Motor neuron (in vitro differentiated cells): ENCODE data around the gene PPRC1. TPM values are rescaled to one million over a fixed set of nuclear protein-coding genes. Genes with fewer than 3 reads are reported as not detected.
"Not testable (repeated sequence)": the region's sequence is repeated elsewhere in the genome, so short reads cannot be mapped to it uniquely, and the experiment has no call there.

Experiments
- ATAC-seq, 8 experiments: fragments of 200-7000 bp; cut with Tn5 transposase; replicated peaks in 6 of 8; 2 replicates each; pipeline ENCODE4 v1.8.0; 2021; ENCODE audit warnings: mild to moderate bottlenecking in 8 of 8, moderate library complexity in 8 of 8
- H3K27ac ChIP-seq, 2 donors: fragments of 250-450 bp; sonication (Bioruptor Pico); 2 replicates each; pipeline ENCODE4 v1.9.0; 2021; ENCODE audit warnings: antibody characterized with exemption in 2 of 2, mild to moderate bottlenecking in 2 of 2, moderate library complexity in 1 of 2
- H3K4me1 ChIP-seq, 2 donors: fragments of 250-450 bp; sonication (Bioruptor Pico); replicated peaks in 1 of 2; 2 replicates each; pipeline ENCODE4 v1.6.1; 2021; ENCODE audit warnings: antibody characterized with exemption in 2 of 2, mild to moderate bottlenecking in 2 of 2, moderate library complexity in 1 of 2
- H3K4me3 ChIP-seq, 5 donors: fragments of 250-450 bp; sonication (Bioruptor Pico); 2 replicates each; pipeline ENCODE4 v1.9.0; 2021; ENCODE audit warnings: antibody characterized with exemption in 5 of 5, mild to moderate bottlenecking in 5 of 5, moderate library complexity in 4 of 5
- WGBS, 10 experiments: fragments of 450-650 bp; shearing (Covaris generic); methylation state at CpG; one replicate each; pipeline ENCODE4 v1.0.0; 2022; 5-methylcytosine and 5-hydroxymethylcytosine counted together
- in situ Hi-C, 9 experiments: fragments of 400-800 bp; cut with MboI; loops; one replicate each; pipeline ENCODE4 v1.15.0; 2021; ENCODE audit warnings: low sequenced_read_pairs in 9 of 9, low pct_unique_long_range_greater_than_20kb in 2 of 9; ENCODE audit not compliant: unreplicated experiment in 9 of 9
- total RNA-seq, 8 experiments: library from RNA; unstranded; fragments of 300-600 nt; gene quantifications; 2 replicates each; pipeline versions ENCODE4 v1.2.3 to v1.2.4, GENCODE V29; 2022

PPRC1 gene
- total RNA-seq, 8 experiments from 2014 or later, result 7.8 to 46.4 (median 15.3) TPM

- 50 to 95% (median 77%) methylated on average over 2 to 4 of the region's 4 CpGs; no CpG with 5 or more reads in 4 of the 10 experiments for WGBS, 10 experiments
- ATAC-seq, result no peak
- H3K4me3 ChIP-seq, result no peak overlapping the region
- H3K27ac ChIP-seq, result no peak overlapping the region
- in situ Hi-C loops, result no loop called here
- no peaks in the 10 kb centered on the region for H3K4me1 ChIP-seq
These were observed 30.6 kb downstream of the PPRC1 start for GRCh38 chr10:102163342-102163989.

DNA sequence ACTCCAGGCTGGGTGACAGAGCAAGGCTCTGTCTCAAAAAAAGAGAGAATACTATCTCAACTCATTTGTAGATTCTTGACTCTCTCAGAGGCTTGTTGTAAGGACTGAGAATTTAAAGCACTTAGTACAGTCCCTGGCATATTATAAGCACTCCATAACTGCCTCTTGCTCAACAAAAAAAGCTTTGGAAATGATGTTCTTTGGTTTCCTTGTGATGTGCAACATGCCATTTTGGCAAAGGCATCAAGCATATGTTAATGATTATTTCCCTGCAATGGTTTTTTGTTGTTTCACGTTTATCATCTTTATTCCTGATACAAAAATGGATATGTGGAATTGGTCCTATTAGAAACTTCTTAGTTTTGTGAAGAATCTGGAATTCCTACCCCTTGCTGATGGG, 35.0 kb downstream of the PPRC1 start:
- 0 to 60% (median 25%) methylated on average over 1 of the region's 1 CpG; no CpG with 5 or more reads in 4 of the 10 experiments for WGBS, 10 experiments
- H3K4me3 ChIP-seq, result no peak overlapping the region
- no peaks in the 10 kb centered on the region for H3K4me1 ChIP-seq
- H3K27ac ChIP-seq, result no peak overlapping the region
- in situ Hi-C loops, result no loop called here
- no peak for ATAC-seq

- Histone ChIP-seq H3K4me1 (no peaks in the 10 kb centered on the region), H3K4me3 (no peak overlapping the region), H3K27ac (no peak overlapping the region)
- in situ Hi-C loops, result no loop called here
- 21 to 100% (median 70%) methylated on average over 1 to 3 of the region's 3 CpGs; no CpG with 5 or more reads in 1 of the 10 experiments for WGBS, 10 experiments
- no peak for ATAC-seq
These were observed 37.8 kb downstream of the PPRC1 start for GRCh38 chr10:102170602-102171001.

GRCh38 chr10:102172288-102172687, 39.4 kb downstream of the PPRC1 start:
- in situ Hi-C loops, result no loop called here
- ATAC-seq, result no peak
- H3K4me1 ChIP-seq, result no peaks in the 10 kb centered on the region
- 0 to 100% (median 83%) methylated on average over 1 to 7 of the region's 8 CpGs; no CpG with 5 or more reads in 1 of the 10 experiments for WGBS, 10 experiments
- H3K27ac ChIP-seq, result no peak overlapping the region
- H3K4me3 ChIP-seq, result no peak overlapping the region

- Histone ChIP-seq H3K4me3 (no peak overlapping the region), H3K4me1 (no peaks in the 10 kb centered on the region), H3K27ac (no peak overlapping the region)
- 13 to 100% (median 78%) methylated on average over 1 to 4 of the region's 4 CpGs; no CpG with 5 or more reads in 3 of the 10 experiments for WGBS, 10 experiments
- in situ Hi-C loops, result no loop called here
- ATAC-seq, result no peak
These were observed 42.6 kb downstream of the PPRC1 start for GRCh38 chr10:102175415-102175814.

- no peak for ATAC-seq
- WGBS, 10 experiments, result 67 to 100% (median 73%) methylated on average over 1 to 2 of the region's 2 CpGs; no CpG with 5 or more reads in 3 of the 10 experiments
- H3K27ac ChIP-seq, result no peak overlapping the region
- no peak overlapping the region for H3K4me3 ChIP-seq
- in situ Hi-C loops, result no loop called here
- H3K4me1 ChIP-seq, result no peaks in the 10 kb centered on the region
These were observed 51.8 kb downstream of the PPRC1 start for GRCh38 chr10:102184606-102185005.

GRCh38 chr10:102185272-102185671, 52.4 kb downstream of the PPRC1 start:
- H3K4me1 ChIP-seq, result no peaks in the 10 kb centered on the region
- no peak overlapping the region for H3K27ac ChIP-seq
- in situ Hi-C loops, result no loop called here
- 18 to 90% (median 50%) methylated on average over 1 to 2 of the region's 2 CpGs; no CpG with 5 or more reads in 3 of the 10 experiments for WGBS, 10 experiments
- ATAC-seq, result no peak
- H3K4me3 ChIP-seq, result no peak overlapping the region

DNA sequence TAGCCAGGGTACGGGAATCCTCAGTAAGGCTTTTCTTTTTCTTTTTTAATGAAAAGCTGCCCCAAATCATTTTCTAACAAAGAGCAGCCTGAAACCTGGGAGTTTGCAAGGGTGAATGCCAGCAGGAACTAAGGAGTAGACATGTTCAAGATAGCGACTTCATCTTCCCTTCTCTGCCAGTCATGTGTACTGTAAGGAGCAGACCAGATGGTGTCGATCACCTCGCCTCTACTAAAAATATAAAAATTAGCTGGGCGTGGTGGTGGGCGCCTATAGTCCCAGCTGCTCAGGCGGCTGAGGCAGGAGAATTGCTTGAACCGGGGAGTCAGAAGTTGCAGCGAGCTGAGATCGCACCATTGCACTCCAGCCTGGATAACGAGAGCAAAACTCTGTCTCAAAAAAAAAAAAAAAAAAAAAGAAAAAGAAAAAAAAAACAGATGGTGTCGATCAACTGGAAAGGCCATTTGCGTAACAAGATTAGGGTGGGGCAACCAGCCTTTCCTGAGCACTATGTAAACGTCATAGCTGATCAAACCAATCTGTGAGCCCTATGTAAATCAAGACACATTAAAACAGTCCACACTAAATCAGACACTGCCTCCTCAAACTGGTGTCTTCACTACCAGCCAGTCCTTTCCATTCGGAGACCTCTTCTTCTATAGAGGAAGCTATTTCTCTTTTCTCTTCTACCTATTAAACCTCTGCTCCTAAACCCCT, 53.1 kb downstream of the PPRC1 start:
- Histone ChIP-seq H3K4me1 (no peaks in the 10 kb centered on the region), H3K27ac (no peak overlapping the region), H3K4me3 (no peak overlapping the region)
- peak in 3 of 8 experiments; percentile 91 to 98 (median 98) for ATAC-seq
- 0 to 95% (median 77%) methylated on average over 2 to 12 of the region's 15 CpGs for WGBS, 10 experiments
- in situ Hi-C loops, result no loop called here

- in situ Hi-C loops, result no loop called here
- no peaks in the 10 kb centered on the region for H3K4me1 ChIP-seq
- ATAC-seq, result no peak
- 0 to 100% (median 67%) methylated on average over 1 to 2 of the region's 3 CpGs; no CpG with 5 or more reads in 5 of the 10 experiments for WGBS, 10 experiments
- H3K4me3 ChIP-seq, result no peak overlapping the region
- no peak overlapping the region for H3K27ac ChIP-seq
These were observed 55.6 kb downstream of the PPRC1 start for GRCh38 chr10:102188298-102188940.

DNA sequence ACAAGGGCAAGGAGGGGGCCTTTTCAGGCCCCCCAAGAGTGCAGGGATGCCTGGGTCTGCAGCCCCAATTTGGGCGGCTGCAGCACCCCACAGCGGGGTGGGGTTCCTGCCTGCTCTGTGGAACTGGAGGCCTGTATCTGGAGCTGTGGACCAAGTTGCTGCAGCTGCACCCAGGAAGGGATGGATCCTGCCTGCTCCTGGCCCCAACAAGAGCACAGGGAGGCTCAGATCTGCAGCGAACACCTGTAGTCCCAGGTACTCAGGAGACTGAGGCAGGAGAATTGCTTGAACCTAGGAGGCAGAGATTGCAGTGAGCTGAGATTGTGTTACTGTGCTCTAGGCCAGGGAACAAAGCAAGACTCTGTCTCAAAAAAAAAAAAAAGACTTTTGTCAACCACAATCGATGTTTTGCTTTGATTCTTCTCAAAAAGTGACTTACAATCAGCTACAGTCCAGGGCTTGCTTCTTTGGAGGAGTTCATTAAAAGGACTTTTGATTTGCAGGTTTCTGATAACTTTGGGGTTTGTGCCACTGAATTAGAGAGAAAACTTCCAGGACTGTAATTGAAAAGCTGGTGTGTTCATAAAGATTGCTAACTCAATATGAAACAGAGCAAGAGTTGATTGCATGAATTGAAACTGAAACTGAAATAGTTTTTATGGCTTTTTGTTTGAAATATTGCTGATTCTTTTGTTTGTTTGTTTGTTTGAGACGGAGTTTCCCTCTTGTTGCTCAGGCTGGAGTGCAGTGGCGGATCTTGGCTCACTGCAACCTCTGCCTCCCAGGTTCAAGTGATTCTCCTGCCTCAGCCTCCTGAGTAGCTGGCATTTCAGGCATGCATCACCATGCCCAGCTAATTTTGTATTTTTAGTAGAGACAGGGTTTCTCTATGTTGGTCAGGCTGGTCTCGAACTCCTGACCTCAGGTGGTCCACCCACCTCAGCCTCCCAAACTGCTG, 56.4 kb downstream of the PPRC1 start:
- H3K4me1 ChIP-seq, ATAC-seq, H3K4me3 ChIP-seq, in situ Hi-C loops, H3K27ac ChIP-seq: not testable (repeated sequence)
- WGBS, 10 experiments, result 0 to 92% (median 57%) methylated on average over 1 to 7 of the region's 7 CpGs; no CpG with 5 or more reads in 2 of the 10 experiments

GRCh38 chr10:102191956-102192355, 59.1 kb downstream of the PPRC1 start:
- ATAC-seq, result no peak
- WGBS, 10 experiments, result 0 to 100% (median 59%) methylated on average over 1 to 7 of the region's 7 CpGs
- no peak overlapping the region for H3K27ac ChIP-seq
- no peak overlapping the region for H3K4me3 ChIP-seq
- no peaks in the 10 kb centered on the region for H3K4me1 ChIP-seq
- in situ Hi-C loops, result no loop called here

DNA sequence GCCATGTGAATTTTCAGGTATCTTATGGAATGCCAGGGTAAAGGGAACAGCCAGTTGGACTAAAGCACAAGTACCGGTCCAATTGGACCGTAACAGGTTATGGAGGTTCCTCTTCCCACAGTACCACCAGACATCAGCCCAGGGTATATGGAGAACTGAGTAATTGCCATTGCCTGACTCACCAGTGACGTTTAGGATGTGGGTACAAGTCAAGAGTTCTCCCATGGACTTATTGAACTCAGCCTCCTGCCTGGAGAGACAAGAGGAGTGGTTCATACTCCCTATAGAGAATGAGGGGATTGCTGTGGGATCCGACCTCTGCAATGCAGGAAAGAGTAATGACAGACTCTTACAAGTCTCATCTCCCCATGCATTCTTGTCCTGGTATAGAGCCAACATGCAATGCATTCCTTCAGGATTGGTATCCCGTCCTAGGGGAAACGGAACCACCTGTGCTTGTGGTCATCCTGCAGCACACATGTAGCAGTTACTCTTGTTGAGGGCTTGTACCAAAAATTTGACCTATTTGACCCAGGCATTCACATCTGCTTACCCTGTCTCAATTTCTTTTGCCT, 62.5 kb downstream of the PPRC1 start:
- H3K27ac ChIP-seq, result no peak overlapping the region
- 45 to 86% (median 65%) methylated on average over 2 to 6 of the region's 6 CpGs; no CpG with 5 or more reads in 2 of the 10 experiments for WGBS, 10 experiments
- H3K4me3 ChIP-seq, result no peak overlapping the region
- in situ Hi-C loops, result no loop called here
- ATAC-seq, result no peak
- H3K4me1 ChIP-seq, result no peaks in the 10 kb centered on the region
